GM12891 (cell line): ENCODE results near the gene PRPH.

Experiments used
- DNase-seq: peaks from one replicate; pipeline ENCODE4 v3.0.0; 2011; ENCODE audit warnings: low spot score; ENCODE audit not compliant: insufficient read length
- FAIRE-seq: peaks from 2 replicates; lab custom pipeline; 2011; peaks lifted over from hg19 to GRCh38; lab: Jason Lieb, UNC
- PAX5 ChIP-seq: IDR thresholded peaks from 2 replicates; pipeline ENCODE4 v1.6.1; 2011; ENCODE audit warnings: low read length, moderate library complexity, mild to moderate bottlenecking; ENCODE audit not compliant: insufficient read depth, severe bottlenecking
- POLR2A ChIP-seq: IDR thresholded peaks from 2 replicates; pipeline ENCODE4 v1.6.1; 2011; ENCODE audit warnings: low read depth, low read length, control low read depth
- POLR2AphosphoS5 ChIP-seq: IDR thresholded peaks from 2 replicates; pipeline ENCODE4 v1.6.1; 2011; ENCODE audit warnings: low read depth, low read length, control low read depth
- POU2F2 ChIP-seq: IDR thresholded peaks from 2 replicates; pipeline ENCODE4 v1.6.1; 2011; ENCODE audit warnings: low read depth, mild to moderate bottlenecking, control low read depth, low read length, moderate library complexity
- SPI1 ChIP-seq: IDR thresholded peaks from 2 replicates; pipeline ENCODE4 v1.6.1; 2011; ENCODE audit warnings: low read depth, low read length, control low read depth
- TAF1 ChIP-seq: IDR thresholded peaks from 2 replicates; pipeline ENCODE4 v1.6.1; 2011; ENCODE audit warnings: low read depth, low read length, control low read depth

PRPH gene

GRCh38 chr12:49288922-49289555 lies 5.9 kb upstream of the PRPH start:
- FAIRE-seq = no peak
- DNase-seq = no peak
- TF ChIP-seq TAF1 (no peak), PAX5 (no peak), POU2F2 (no peak), POLR2A (no peak), POLR2AphosphoS5 (no peak), SPI1 (no peak)

- FAIRE-seq (no peak), DNase-seq (no peak)
- no peak for TF ChIP-seq POLR2A
- no peak for TF ChIP-seq PAX5
- TF ChIP-seq TAF1 = no peak
- TF ChIP-seq POU2F2 = no peak
- TF ChIP-seq SPI1 = no peak
- TF ChIP-seq POLR2AphosphoS5 = no peak
Measured at GRCh38 chr12:49292729-49293055, 2.3 kb upstream of the PRPH start.

- no peak for FAIRE-seq
- DNase-seq = no peak
- no peak for TF ChIP-seq TAF1
- TF ChIP-seq POU2F2 = no peak
- TF ChIP-seq POLR2AphosphoS5 = no peak
- TF ChIP-seq SPI1 = no peak
- no peak for TF ChIP-seq POLR2A
- TF ChIP-seq PAX5 = no peak
Measured at GRCh38 chr12:49293056-49293956, 1.6 kb upstream of the PRPH start.

- FAIRE-seq (no peak), DNase-seq (no peak)
- TF ChIP-seq PAX5 = no peak
- no peak for TF ChIP-seq POU2F2
- no peak for TF ChIP-seq SPI1
- TF ChIP-seq TAF1 = no peak
- no peak for TF ChIP-seq POLR2AphosphoS5
- no peak for TF ChIP-seq POLR2A
Measured at GRCh38 chr12:49294086-49294803, 702 bp upstream of the PRPH start.

- FAIRE-seq = no peak
- TF ChIP-seq SPI1 (no peak), POU2F2 (no peak), POLR2AphosphoS5 (no peak), POLR2A (no peak), PAX5 (no peak), TAF1 (no peak)
- no peak for DNase-seq
Measured at GRCh38 chr12:49294804-49295081, 204 bp upstream of the PRPH start.

GRCh38 chr12:49296034-49296835 lies 1.3 kb downstream of the PRPH start:
- TF ChIP-seq PAX5 (no peak), POU2F2 (no peak), POLR2AphosphoS5 (no peak)
- FAIRE-seq (peak; percentile 81), DNase-seq (peak; percentile 90)

GRCh38 chr12:49296836-49297694 lies 2.1 kb downstream of the PRPH start:
- no peak for TF ChIP-seq PAX5
- no peak for TF ChIP-seq TAF1
- TF ChIP-seq POLR2AphosphoS5 = no peak
- TF ChIP-seq POU2F2 = no peak
- TF ChIP-seq POLR2A = no peak
- TF ChIP-seq SPI1 = no peak
- FAIRE-seq (peak; percentile 59), DNase-seq (no peak)

GRCh38 chr12:49297695-49298060 lies 2.7 kb downstream of the PRPH start:
- FAIRE-seq (no peak), DNase-seq (no peak)
- TF ChIP-seq SPI1 = no peak
- TF ChIP-seq POU2F2 = no peak
- no peak for TF ChIP-seq POLR2AphosphoS5
